HEK293T (cell line): ENCODE results near the gene HSPA4L.
A peak's percentile ranks its signal among the peaks of the same experiment; 100 is the strongest.

Source experiments
- CTCF ChIA-PET: fragments of 350-600 bp; formaldehyde crosslinking; extraction: SDS; loops from one replicate; lab custom pipeline; 2021; ENCODE audit warnings: antibody characterized with exemption, inconsistent platforms; lab: Yijun Ruan, JAX
- POLR2A ChIA-PET: fragments of 350-600 bp; formaldehyde crosslinking; extraction: SDS; loops from one replicate; lab custom pipeline; 2020; ENCODE audit warnings: antibody characterized with exemption, inconsistent platforms; lab: Yijun Ruan, JAX
- DNase-seq: peaks from one replicate; pipeline ENCODE4 v3.0.0; 2012; ENCODE audit warnings: mixed read lengths; ENCODE audit errors: extremely low spot score
- ARNT ChIP-seq: fragments of 450-650 bp; IDR thresholded peaks from 2 replicates; pipeline ENCODE4 v1.6.1; 2017; ENCODE audit warnings: mild to moderate bottlenecking
- BHLHE40 ChIP-seq: fragments of 450-650 bp; IDR thresholded peaks from 2 replicates; pipeline ENCODE4 v1.6.1; 2016; ENCODE audit warnings: mild to moderate bottlenecking, moderate library complexity, borderline replicate concordance
- CTBP1 ChIP-seq: fragments of 450-650 bp; IDR thresholded peaks from 2 replicates; pipeline ENCODE4 v1.6.1; 2016; ENCODE audit warnings: borderline replicate concordance
- ELF4 ChIP-seq: fragments of 450-650 bp; IDR thresholded peaks from 2 replicates; pipeline ENCODE4 v1.6.1; 2017; ENCODE audit warnings: antibody characterized with exemption
- FOXA1 ChIP-seq: fragments of 450-650 bp; IDR thresholded peaks from 2 replicates; pipeline ENCODE4 v1.6.1; 2016; ENCODE audit warnings: mild to moderate bottlenecking
- FOXK2 ChIP-seq: fragments of 450-650 bp; IDR thresholded peaks from 2 replicates; pipeline ENCODE4 v1.6.1; 2016; ENCODE audit warnings: mild to moderate bottlenecking
- FOXM1 ChIP-seq: fragments of 450-650 bp; IDR thresholded peaks from 2 replicates; pipeline ENCODE4 v1.6.1; 2017; ENCODE audit warnings: mild to moderate bottlenecking, borderline replicate concordance
- HDGF ChIP-seq: fragments of 450-650 bp; IDR thresholded peaks from 2 replicates; pipeline ENCODE4 v1.6.1; 2017; ENCODE audit warnings: antibody characterized with exemption, borderline replicate concordance
- L3MBTL2 ChIP-seq: fragments of 450-650 bp; conservative IDR thresholded peaks from 2 replicates; pipeline ENCODE4 v1.6.1; 2016; ENCODE audit warnings: mild to moderate bottlenecking
- LEF1 ChIP-seq: fragments of 450-650 bp; IDR thresholded peaks from 2 replicates; pipeline ENCODE4 v1.6.1; 2017; ENCODE audit warnings: mild to moderate bottlenecking, borderline replicate concordance
- NFRKB ChIP-seq: fragments of 450-650 bp; IDR thresholded peaks from 2 replicates; pipeline ENCODE4 v1.6.1; 2016; ENCODE audit warnings: mild to moderate bottlenecking, moderate library complexity
- PKNOX1 ChIP-seq: fragments of 450-650 bp; IDR thresholded peaks from 2 replicates; pipeline ENCODE4 v1.6.1; 2016
- SP1 ChIP-seq: fragments of 450-650 bp; IDR thresholded peaks from 2 replicates; pipeline ENCODE4 v1.6.1; 2017
- SUZ12 ChIP-seq: fragments of 450-650 bp; IDR thresholded peaks from 2 replicates; pipeline ENCODE4 v1.6.1; 2016; ENCODE audit warnings: mild to moderate bottlenecking
- TARDBP ChIP-seq: fragments of 450-650 bp; IDR thresholded peaks from 2 replicates; pipeline ENCODE4 v1.6.1; 2016
- ZNF384 ChIP-seq: fragments of 450-650 bp; IDR thresholded peaks from 2 replicates; pipeline ENCODE4 v1.6.1; 2016

HSPA4L gene

GRCh38 chr4:127782275-127783025 is at the start of gene HSPA4L:
TSS of gene HSPA4L (plus strand) at chr4:127782322. CDS start at chr4:127782551, 229 bp downstream.
- ChIA-PET CTCF (no interaction called here), POLR2A (interaction anchor here (0.8 to 2.3 kb wide), 7 partner anchors 18 to 279 kb away, joined by 3 to 14 read pairs (median 3); partner anchors contain the start of genes ABHD18, LARP1B, MFSD8 and PLK4)
- peak; percentile 63 for DNase-seq
- no peak for TF ChIP-seq NFRKB
- no peak for TF ChIP-seq HDGF
- no peak for TF ChIP-seq FOXM1
- no peak for TF ChIP-seq ZNF384
- peak; percentile 47; the same call in 1 of the 2 replicates for TF ChIP-seq PKNOX1
- TF ChIP-seq L3MBTL2 = peak; percentile 78
- TF ChIP-seq FOXK2 = no peak
- TF ChIP-seq SUZ12 = no peak
- no peak for TF ChIP-seq LEF1
- no peak for TF ChIP-seq SP1
- no peak for TF ChIP-seq TARDBP
- peak; percentile 47; the same call in 1 of the 2 replicates for TF ChIP-seq CTBP1
- no peak for TF ChIP-seq BHLHE40
- TF ChIP-seq ELF4 = no peak
- no peak for TF ChIP-seq FOXA1
- no peak for TF ChIP-seq ARNT

GRCh38 chr4:127732623-127733328 is 49.3 kb upstream of the HSPA4L start:
- DNase-seq = peak; percentile 26
- no peak for TF ChIP-seq FOXK2
- TF ChIP-seq ZNF384 = peak; percentile 59; the same call in 1 of the 2 replicates
- ChIA-PET POLR2A (no interaction called here), CTCF (interaction anchor here (0.5 to 2.8 kb wide), 12 partner anchors 15 to 476 kb away, joined by 3 to 16 read pairs (median 4); no protein-coding TSS in a partner anchor)

- TF ChIP-seq PKNOX1 (no peak), ZNF384 (no peak), HDGF (no peak), FOXA1 (no peak), SUZ12 (no peak), SP1 (no peak), LEF1 (no peak), ELF4 (no peak), CTBP1 (no peak), TARDBP (no peak), ARNT (no peak), BHLHE40 (no peak), L3MBTL2 (no peak), NFRKB (no peak), FOXM1 (no peak), FOXK2 (no peak)
- POLR2A ChIA-PET = interaction anchor here (1.0 kb wide), 1 partner anchor 326 kb away, joined by 3 read pairs; the partner anchor contains the start of gene LARP1B
- DNase-seq = no peak
- CTCF ChIA-PET = no interaction called here
Observed at GRCh38 chr4:127734976-127735375, 47.1 kb upstream of the HSPA4L start.

- DNase-seq = no peak
- no peak for TF ChIP-seq LEF1
- TF ChIP-seq PKNOX1 = 0 out of 2 replicates have a peak, but pooled peaks have one; percentile 12
- ChIA-PET CTCF (interaction anchor here (0.9 kb wide), 1 partner anchor 114 kb away, joined by 3 read pairs; no protein-coding TSS in a partner anchor), POLR2A (no interaction called here)
Observed at GRCh38 chr4:127737295-127737694, 44.8 kb upstream of the HSPA4L start.

- TF ChIP-seq ELF4 (no peak), FOXA1 (no peak), HDGF (no peak), ARNT (no peak), BHLHE40 (no peak), SUZ12 (no peak), SP1 (no peak), FOXK2 (no peak), LEF1 (no peak), FOXM1 (no peak), PKNOX1 (no peak), NFRKB (no peak), CTBP1 (no peak), L3MBTL2 (no peak), TARDBP (no peak)
- no peak for DNase-seq
- POLR2A ChIA-PET = no interaction called here
Observed at GRCh38 chr4:127741247-127741646, 40.9 kb upstream of the HSPA4L start.

More at GRCh38 chr4:127741247-127741646, 40.9 kb upstream of the HSPA4L start:
- CTCF ChIA-PET = no interaction called here
